NCI-H1436 treated with DMSO at 0.1 percent for 48 hours (cell line): ENCODE measurements around the gene NR2E1.

Source experiments
- DNase-seq: peaks from one replicate; lab custom pipeline; 2025; lab: John Stamatoyannopoulos, UW

NR2E1 gene

DNA sequence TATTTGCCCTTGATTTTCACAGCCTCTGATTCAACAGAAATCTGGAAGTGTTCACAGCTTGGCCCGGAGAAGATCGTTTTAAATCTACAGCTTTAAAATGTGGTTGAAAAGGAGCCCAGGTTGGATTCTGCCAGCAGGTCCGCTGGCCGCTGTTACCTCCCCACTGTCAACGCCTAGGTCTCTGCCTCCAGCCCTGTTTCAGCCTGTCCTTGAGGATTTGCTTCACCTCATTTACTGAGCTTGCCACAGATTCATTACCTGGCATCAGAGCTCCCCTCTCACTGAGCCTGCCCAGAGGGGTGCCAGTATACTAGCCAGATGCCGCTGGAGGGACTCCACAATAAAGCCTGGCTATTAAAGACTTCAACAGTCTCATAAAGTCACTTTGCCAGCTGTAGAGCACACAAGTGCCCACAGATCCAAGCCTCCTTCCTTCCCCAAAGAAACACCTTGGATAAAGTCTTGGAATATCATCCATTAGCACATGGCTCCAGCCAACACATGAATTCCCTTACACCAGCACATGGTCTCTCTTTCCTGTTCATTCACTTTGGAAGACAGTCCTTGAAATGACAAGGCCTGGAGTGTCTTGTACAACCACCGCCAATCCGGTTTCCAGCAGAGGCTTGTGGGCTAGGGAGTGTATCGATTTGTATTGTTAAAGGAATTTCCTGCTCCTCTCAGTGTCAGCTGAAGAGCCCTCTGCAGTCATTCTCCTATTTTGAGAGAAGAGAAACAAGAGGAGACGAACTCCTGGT, 9.5 kb upstream of the NR2E1 start:
- no peak for DNase-seq

GRCh38 chr6:108156938-108157233, 8.9 kb upstream of the NR2E1 start:
- no peak for DNase-seq

- no peak for DNase-seq
These were observed 8.4 kb upstream of the NR2E1 start for GRCh38 chr6:108157234-108157980.

GRCh38 chr6:108157981-108158525, 7.8 kb upstream of the NR2E1 start:
- DNase-seq: no peak

DNA sequence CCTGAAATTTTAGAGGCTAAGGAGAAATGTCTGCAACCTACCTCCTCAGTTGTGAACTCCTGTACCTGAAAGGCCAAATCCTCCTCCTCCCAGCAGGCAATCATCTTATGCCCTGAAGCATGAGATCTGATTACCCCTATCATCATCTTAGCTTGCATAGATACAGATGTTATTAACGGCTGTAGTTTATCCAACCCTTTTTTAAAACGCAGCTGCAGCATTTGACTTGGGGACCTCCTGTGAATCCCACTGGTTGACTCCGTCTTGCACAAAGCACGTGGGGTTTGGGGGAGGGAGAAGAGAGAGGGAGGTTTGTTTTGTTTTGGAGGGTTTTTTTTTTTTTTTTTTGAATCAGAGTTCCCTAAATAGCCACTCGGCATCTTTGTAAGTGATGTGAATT, 5.8 kb upstream of the NR2E1 start:
- DNase-seq: no peak

GRCh38 chr6:108161724-108162282, 4.0 kb upstream of the NR2E1 start:
- DNase-seq: no peak

DNA sequence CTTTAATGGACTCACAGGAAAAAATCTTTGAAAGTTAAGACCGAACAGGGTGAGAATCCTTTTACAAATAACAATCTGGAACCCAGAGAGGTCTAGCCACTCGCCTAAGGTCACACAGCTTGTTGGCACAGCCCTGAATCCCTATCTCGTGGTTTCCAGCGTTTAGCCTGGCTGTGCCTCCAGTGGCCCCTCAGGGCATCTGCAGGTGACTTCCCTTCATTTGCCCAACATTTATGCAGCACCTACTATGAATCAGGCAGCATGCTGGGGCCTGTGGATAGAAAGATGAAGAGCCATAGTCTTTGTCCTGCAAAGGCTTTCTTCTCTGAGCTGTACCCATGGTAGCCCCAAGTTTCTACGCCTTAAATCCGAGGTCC, 2.6 kb upstream of the NR2E1 start:
- no peak for DNase-seq

GRCh38 chr6:108163644-108164542, 1.9 kb upstream of the NR2E1 start:
- no peak for DNase-seq

GRCh38 chr6:108164543-108164814, 1.3 kb upstream of the NR2E1 start:
- DNase-seq: no peak

- no peak for DNase-seq
These were observed 761 bp upstream of the NR2E1 start for GRCh38 chr6:108164815-108165706.

GRCh38 chr6:108166664-108167448, 1.0 kb downstream of the NR2E1 start:
- no peak for DNase-seq

GRCh38 chr6:108167449-108168089, 1.7 kb downstream of the NR2E1 start:
- no peak for DNase-seq

DNA sequence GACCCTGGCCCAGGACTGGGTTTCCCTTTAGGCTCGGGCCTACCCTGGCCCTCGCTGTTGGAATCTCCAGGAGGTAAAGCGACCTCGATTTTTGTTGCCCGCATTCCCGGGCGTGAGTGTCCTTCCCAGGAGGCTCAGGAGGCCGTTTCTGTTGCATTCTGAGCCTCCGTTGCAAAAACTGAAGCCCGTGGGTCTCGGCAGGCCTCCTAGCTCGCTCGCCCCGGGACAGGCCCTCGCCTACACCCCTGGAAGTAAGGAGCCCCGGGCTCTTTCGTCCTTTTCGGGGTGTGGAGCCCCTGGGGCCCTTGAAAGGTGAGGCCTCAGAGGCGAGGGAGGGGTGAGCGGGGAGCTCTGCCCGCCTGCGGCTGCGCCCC, 2.3 kb downstream of the NR2E1 start:
- DNase-seq: no peak

DNA sequence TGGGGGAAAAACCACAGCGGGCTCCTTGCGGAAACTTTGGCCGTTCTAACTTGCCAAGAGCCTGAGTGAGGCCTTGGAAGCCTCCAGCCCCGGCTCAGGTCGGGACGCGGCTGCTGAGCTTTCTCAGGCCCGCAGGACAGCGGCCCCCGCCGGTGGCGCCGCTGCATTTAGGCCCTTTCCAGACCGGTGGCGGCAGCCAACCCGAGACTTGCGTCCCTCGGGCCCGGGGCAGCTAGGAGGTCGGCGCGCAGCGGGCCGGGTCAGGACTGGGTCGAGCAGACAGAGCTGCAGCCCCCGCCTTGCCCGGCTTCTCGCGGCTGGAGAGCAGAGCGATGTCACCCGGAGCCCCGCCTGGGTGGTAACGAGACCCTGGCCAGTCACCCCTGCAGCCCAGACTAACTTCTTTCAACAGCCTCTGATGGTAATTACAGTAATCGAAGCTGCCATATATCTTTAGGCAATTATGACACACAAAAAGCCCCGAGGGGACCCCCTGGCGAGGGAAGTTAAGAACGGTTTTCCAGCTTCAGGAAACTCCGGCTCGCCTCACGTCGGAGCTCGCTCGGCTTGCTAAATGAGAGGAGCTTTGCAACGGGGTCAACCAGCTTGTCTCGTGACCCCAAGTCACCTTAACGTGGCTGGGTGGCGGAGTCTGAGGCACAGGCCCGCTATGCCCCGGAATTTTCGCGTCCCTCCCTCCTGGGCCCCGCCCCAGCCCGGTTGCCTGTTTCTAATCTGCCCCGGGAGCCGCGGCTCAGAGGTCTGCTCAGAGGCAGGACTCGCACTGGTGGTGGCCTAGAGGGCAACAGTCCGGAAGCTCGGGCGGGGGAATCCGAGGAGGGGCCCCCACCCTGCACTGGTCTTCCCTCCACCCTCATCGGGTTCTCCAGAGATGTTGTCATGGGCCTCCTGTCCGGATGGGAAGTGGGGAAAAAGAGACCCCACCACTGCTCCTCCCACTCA, 3.0 kb downstream of the NR2E1 start:
- DNase-seq: no peak

DNA sequence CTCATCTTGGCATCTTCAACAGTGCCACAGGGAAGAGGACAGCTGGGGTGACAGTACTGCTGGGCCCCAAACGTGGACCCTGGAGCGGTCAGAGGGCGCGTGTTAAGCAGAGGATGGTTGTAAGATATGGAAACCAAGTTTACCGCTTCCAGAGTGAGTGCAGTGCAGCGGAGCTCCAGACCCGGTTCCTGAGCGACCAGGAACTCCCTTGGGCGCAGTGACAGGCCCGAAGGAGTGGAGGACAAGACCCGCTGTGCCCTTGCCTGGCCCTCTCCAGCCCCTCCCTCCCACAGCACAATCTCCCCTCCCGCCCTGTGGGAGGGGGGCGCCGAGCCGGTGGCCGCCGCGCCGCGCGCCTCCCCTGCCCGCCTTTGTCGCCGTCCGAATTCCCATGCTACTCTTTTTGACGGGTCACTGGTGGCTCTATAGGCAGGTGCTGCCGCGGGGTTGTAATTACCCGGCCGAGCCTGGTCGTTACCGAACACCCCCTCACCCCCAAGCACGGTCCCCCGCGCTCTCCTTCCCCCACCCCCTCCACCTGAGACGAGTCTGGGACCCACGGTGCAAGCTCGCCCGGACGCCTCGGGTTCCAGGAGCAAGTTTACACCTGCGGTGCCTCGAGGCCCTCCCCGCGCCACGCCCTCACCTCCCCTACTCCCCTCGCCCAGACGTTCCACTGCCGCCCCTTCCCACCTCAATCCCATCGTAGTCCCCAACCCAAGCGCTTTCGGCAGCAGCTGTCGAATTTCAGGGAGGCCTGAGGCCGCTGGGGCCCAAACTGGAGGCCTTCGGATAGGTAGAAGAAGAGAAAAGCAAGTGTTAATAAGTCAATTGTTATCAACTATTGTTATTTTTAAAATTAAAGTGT, 3.9 kb downstream of the NR2E1 start:
- no peak for DNase-seq

GRCh38 chr6:108170332-108171290, 4.8 kb downstream of the NR2E1 start:
- DNase-seq: no peak
